SHP77 treated with DMSO at 0.1 percent for 48 hours (cell line): ENCODE measurements around the gene CDX1.

Source experiments
- DNase-seq: peaks from one replicate; lab custom pipeline; 2025; lab: John Stamatoyannopoulos, UW

The CDX1 gene

DNA sequence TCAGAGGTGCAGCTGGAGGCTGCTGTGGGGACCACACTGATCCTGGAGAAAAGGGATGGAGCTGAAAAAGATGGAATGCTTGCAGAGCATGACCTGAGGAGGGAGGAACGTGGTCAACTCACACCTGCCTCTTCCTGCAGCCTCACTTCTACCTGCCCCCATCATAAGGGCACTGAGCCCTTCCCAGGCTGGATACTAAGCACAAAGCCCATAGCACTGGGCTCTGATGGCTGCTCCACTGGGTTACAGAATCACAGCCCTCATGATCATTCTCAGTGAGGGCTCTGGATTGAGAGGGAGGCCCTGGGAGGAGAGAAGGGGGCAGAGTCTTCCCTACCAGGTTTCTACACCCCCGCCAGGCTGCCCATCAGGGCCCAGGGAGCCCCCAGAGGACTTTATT lies 17.4 kb downstream of the CDX1 start:
- DNase-seq = no peak

DNA sequence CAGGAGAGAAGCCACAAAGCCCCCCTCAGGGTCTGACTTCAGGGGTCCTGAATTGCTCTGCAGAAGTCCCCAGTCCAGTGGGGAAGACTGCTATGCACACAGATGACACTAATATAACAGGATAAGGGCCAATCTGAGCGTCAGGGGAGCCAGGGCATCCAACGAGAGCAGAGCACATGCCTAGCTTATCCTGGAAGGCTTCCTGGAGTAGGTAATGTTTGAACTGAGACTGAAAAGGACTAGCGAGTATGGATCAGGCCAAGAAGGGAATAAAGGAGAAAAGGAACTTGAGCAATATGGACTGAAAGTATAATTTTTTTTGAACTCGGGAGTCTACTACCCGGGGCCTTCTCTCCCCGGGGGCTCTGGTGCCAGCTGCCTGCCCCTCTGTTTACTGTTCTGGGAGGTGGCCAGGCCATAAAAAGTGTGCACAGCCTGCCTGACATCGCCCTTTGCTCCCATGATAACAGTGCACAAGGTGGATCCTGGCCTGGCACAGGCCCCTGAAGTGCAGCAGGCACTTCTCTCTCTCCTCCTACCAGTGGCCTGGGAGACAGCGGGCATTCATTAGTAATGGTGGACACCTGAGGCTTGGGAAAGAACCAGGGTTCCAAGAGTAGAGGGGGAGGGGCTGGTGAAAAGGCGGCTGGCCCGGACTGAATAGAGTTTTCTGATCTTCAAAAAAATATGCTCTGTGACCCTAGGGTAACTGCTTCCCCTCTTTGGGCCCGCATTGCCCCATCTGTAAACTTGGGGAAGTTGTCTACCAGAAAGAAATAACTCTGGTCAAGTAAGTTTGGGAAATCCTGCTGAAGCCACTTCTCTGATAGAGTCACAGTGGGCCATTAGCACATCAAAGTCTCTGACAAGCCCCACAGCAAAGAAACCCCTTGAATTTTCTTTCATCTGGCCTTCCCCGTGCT lies 18.7 kb downstream of the CDX1 start:
- no peak for DNase-seq

DNA sequence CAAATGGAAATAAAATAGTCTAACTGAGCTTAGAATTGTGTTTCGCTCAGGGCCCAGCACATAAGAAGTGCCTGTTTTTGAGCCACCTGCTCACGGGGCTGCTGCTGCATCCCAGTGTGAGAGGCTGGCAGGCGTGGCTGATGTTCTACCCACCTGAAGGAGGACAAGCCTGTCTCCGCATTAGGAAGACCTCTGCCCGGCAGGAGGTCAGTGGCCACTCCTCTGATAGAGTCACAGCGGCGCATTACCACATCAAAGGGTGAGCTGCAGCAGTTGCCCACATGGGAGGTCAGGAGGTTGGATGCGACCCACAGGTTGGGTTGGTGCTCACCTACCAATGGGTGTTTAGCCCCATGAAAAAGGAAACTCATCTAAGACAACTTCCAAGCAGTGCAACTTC lies 19.6 kb downstream of the CDX1 start:
- DNase-seq = no peak

DNA sequence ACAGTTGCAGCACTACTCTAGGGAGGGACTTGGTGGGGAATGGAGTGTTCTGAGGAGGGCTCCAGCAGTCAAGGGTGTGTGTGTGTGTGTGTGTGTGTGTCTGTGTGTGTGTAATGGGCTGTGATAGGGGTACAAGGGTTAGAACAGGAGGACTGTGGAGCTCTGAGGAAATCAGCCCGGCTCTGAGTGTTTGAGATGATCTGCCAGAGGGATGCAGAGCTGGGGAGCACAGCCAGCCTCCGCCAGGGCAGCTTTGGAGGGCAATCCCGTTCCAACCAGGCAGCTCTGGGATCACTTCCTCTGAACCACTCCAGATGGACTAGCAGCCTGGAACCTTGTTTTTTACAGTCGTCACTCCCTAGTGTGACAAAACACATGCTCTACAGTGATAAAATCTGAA lies 20.3 kb downstream of the CDX1 start:
- no peak for DNase-seq

DNA sequence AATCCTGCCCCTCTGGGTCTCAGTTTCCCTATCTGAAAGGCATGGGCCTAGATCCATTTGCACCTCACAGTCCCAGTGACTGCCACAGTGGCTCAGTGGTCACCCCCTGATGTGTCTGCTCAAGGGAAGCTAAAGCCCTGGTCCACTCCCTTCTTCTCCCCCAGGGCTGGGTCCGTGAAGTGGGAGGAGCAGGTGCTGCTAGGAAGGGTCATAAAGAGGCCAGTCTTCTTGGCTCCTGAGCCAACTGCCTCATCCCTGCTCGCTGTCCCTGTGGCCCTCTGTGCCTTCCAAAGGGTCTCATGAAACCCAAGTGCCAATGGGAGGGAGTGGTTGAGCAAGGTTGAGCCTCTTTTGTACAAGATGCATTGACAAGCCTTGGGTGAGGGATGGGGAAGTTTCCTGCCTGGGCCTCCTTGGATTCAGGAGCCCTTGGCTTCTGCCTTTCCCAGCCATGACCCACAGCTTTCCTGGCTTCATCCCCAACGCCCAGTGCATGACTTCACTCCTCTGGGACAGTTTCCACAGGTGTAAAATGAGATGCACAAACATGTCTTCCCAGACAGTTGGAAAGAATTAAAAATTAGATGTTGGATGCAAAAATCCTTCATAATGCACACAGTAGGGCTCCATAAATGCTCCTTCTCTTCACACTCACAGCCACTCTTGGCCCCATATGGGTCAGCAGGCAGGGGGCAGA lies 21.7 kb downstream of the CDX1 start:
- no peak for DNase-seq

DNA sequence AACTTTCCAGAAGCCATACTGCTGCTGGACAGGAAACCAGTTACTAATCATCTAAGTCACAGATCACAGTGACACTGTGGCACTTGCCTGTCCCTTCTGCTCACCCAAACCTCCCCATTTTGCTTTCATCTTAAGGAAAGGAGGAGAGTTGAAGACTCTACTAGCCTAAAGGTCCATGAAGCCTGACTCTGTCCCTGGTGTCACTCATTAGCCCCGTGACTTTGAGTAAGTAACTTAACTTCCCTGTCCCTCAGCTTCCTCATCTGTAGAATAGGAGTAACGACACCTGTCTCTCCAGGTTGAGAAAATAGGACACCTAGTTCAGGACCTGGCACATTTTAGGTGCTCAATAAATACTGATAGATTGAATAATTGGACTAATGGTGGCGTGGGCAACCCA lies 22.7 kb downstream of the CDX1 start:
- DNase-seq = no peak

DNA sequence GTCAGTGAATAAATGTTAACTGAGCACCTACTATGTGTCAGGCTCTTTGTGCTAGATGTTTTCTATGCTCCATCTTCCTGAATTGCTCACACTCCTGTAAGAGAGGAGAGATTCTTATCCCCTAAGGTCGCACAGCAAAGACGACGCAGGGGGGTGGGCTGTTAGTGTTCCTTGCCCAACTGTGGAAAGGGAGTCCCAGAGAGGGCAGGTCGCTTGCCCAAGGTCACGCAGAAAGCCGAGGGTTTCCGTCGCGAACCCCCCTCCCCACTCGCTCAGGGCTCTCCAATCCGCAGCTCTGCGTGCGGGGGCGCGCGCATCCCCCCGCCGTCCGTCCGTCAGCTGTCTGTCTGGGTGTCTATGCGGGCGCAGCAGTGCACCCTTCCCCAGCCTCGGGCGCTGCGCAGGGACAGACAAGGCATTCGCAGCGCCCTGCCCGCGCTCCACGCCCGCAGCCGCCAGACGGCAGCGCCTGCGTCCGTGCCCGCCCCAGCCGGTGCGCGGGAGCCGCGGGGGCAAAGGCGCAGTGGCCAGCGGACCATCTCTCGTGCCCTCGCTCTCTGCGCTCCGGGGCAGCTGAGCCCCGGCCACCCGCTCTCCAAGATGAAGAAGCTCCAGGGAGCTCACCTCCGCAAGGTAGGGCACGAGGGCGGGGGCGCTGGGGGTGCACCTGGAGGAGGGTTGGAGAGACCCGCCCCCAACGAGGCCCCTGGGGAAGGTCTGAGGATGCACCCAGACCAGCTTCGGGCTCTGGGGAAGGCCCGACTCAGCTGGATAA lies 23.3 kb downstream of the CDX1 start, which contains the start of gene SLC6A7:
Gene SLC6A7, plus strand, starts transcription at position 335 of the 775 bp plus-strand sequence. Its CDS starts 266 bp downstream, at position 601.
- DNase-seq = no peak

DNA sequence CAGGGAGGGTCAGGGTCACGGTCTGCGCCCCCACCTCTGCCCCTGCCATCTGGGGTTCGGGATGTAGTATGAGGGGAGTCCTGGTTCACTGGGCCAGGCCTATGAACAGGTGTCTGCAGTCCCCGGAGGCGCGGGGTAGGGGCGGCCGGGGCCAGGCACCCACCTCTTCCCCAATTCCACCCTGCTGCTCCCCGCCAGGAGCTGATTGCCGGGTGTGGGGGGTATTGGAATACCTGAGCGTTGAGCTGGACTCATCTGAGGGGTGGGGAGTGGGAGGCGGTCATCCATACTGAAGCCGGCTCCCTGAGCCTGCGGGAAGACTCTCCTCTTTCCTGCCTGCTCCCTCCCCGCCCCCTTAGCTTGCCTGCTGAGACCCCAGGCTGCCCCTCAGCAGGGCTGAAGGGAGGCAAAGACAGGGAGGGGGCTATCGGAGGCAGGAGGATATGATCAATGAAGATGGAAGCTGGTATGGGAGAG lies 24.0 kb downstream of the CDX1 start:
- DNase-seq = no peak

DNA sequence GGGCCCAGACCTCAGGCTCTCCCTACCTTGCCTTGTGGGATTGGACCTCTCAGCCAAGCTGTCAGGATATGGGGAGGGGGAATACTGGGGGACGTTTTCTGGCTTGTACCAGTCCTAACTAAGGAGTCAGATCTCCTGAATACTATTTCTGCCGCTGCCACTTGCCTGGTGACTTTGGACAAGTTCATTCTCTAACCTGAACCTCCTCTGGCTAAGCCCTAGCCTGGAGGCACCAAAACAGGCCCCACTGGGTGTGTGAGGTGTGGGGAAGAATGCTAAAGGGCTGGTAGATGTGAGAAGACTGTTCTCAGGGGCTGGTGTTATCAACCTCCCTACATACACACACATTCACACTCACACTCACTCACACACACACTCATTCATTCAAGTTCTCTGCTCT lies 24.4 kb downstream of the CDX1 start:
- DNase-seq = no peak

DNA sequence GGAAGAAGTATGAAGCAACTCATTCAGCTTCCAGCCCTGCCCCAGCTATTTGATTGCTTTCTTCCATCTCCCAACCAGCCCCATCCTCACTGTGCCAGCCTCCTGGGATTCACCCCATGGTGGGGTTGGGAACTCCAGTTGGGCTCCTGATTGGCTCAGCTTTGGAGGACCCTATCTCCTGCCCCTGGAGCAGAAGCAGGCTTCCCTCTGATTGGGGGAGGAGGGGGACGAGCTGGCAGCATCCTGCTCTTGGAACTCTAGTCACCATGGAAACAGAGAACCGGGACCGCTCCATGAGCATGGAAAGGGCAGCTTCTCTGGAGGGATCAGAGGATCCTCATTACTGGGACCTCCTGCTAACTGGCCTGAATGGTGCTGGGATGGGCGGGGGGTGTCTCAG lies 25.9 kb downstream of the CDX1 start:
- no peak for DNase-seq

DNA sequence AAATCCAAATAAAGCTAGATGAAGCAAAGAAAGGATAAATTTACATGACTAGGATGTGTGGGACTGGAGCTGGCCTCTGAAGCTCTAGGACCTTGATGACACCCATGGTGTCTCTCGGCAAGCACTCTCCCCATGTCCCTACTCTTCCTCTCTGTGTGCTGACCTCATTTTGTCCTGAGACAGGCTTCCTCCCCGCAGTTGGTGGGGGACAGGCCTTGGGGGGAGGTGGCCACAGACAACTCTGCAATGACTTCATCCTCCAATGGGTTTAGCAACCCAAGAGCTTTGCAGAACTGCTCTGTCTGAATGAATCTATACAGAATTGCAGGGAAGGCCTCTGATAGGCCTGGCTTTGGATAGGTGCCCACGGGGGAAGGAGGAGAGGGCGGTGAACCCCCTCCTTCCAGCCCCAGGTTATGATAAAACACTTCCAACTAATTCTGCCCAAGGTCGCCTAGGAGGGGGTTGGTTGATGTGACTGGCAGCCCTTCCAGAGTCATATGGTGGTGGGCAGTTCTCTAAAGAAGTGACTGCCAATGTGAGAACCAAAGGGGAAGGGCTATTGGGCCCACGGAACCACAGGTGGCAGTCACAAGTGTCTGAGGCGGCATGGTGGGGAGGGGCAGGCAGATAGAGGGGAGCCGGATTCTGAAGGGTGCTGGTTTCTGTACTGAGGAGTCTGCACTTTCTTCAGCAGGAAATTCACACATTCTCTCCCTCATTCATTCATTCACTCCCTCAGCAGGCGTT lies 29.3 kb downstream of the CDX1 start:
- no peak for DNase-seq

DNA sequence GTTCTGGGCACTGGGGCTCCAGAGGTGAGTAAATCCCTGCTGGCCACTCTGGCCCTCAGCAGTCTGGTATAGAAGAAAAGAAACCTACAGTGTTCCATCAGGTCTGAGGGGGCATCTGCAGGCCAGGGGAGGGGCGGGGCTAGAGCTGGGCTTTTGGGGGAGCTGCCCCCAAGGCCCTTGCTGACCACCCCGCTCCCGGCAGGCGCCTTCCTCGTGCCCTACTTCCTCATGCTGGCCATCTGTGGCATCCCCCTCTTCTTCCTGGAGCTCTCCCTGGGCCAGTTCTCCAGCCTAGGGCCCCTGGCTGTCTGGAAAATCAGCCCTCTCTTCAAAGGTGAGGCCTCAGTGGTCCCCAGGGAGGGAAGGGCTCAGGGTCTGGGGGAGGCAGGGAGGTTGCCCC lies 29.9 kb downstream of the CDX1 start:
- no peak for DNase-seq

DNA sequence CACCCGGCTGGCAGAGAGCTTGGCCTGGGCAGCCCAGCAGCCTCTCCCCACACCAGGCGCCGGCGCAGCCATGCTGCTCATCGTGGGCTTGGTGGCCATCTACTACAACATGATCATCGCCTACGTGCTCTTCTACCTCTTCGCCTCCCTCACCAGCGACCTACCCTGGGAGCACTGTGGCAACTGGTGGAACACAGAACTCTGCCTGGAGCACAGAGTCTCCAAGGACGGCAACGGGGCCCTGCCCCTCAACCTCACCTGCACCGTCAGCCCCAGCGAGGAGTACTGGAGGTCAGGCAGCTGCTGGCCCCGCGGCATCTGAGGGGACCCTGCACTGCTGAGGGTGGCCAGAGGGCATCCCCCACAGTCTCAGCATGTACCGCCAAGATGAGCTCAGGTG lies 30.4 kb downstream of the CDX1 start:
- DNase-seq = no peak

DNA sequence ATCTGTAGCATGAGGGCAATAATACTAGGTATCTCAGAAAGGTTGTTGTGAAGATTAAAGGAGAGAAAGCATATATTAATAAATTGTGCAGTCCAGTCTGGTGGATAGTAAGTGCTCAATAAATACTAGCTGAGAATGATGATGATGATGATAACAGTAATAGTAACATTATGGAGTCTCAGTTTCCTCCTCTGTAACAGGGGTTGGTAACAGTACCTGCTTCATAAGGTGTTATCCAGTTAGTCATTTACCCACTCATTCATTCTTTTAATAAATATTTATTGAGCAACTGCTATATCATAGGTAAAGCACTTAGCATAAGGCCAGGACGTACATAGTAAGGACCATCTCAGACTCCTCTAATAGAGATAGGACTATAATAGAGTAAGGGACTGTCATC lies 30.9 kb downstream of the CDX1 start:
- no peak for DNase-seq

DNA sequence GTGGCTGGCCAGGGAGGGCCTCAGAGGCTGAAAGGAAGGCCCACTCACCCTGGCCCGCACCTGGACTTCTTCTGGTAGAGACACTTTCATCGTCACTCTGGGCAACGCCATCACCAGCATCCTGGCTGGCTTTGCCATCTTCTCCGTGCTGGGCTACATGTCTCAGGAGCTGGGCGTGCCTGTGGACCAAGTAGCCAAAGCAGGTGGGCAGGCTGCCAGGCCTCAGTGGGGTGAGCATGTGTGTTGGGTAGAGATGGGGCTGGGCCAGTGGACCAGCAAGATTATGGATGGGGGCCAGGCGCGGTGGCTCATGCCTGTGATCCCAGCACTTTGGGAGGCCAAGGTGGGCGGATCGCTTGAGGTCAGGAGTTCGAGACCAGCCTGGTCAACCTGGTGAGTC lies 35.9 kb downstream of the CDX1 start:
- no peak for DNase-seq

DNA sequence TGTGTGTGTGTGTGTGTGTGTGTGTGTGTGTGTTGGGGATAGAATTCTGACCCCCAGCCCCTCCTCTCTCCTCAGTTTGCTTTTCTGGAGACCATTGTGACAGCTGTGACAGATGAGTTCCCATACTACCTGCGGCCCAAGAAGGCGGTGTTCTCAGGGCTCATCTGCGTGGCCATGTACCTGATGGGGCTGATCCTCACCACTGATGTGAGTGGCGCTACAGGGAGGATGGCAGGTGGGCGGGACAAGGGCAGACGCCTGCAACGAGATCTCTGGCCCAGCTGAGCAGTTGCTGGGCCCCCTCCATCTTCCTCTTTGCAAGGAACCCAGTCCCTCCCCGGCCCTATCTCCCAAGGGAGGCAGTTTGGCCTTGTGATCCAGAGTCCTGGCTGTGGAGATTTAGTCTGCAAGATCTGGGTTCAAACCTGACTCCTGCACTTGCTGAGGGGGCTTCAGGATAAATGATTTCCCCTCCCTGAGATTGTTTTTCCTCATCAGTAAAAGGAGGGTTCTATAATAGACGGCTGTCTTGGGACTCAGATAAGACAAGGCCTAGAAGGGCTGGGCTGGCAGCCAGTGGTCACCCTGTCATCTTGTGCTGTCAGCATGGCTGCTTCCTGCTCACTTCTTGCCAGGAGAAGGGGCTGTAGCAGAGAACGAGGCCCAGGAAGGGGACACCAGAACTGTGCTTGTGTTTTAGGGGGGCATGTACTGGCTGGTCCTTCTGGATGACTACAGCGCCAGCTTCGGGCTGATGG lies 37.4 kb downstream of the CDX1 start:
- no peak for DNase-seq

DNA sequence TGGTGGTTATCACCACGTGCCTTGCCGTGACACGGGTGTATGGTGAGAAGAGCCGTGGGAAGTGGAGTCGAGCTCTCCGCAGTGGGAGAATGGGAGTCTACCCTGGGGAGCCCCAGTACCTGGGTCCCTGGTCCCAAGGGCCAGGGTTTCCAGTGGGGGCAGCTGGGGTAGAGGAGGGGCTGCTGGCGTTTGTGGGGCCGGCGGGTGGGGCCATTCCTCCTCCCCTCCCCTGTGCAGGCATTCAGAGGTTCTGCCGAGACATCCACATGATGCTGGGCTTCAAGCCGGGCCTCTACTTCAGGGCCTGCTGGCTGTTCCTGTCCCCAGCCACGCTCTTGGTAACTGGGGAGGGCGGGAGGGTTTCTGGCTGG lies 38.0 kb downstream of the CDX1 start:
- no peak for DNase-seq

DNA sequence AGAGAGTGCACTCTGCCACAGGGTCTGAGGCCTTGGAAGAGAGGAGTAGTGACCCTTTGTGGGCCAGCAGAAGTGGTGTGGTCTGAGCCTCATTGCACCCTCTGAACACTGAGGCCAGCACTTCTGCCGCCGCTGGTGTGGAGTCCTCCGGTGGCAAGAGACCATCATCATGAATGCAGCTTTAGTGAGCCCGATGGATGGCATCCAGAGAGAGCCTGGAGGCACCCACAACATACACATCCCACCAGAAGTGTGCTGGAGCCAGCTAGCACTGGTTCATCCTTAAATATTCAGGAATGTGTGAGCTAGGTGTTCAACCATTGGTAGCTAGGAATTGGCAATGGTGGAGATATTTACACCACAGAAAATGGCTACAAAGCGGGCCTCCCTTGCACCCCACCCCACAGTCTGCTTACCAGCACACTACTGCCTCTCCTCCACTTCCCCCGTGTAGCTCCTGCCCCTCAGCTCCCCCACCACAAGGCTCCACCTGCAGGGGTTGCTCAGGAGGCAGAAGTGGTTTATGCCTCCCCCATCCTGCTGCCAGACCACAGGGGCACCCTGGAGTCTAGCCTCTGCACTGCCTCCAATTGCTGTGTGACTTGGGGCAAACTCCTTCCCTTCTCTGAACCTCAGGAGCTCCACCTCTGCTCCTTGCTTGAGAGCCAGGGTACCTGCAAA lies 39.7 kb downstream of the CDX1 start:
- no peak for DNase-seq

DNA sequence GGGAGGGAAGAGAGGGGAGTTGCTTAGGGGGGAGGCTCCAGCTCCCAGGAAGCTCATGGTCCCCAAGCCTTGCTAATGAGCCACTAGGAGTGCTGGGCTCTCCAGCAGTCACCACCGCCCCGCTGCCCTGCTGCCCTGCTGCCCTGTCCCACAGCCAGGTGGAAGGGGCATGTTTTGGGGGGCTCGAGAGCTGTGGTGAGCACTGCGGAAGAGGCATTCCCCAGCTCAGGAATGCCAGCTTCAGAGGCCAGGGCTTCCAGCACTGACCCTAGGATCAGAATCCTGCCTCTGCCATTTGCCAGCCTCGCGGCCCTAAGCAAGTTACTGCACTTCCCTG lies 40.2 kb downstream of the CDX1 start:
- no peak for DNase-seq
